Body of pancreas (tissue), 4 donors: ENCODE data around the gene DOCK2.

Experiments
- POLR2A ChIP-seq, 3 donors: fragments of 450-650 bp; IDR thresholded peaks; one replicate each; pipeline ENCODE4 v1.6.1; 2016; ENCODE audit warnings: antibody characterized with exemption in 3 of 3, mild to moderate bottlenecking in 2 of 3
- TF ChIP-seq, protein P1 (sequence below), 7 experiments: fragments of 450-650 bp in 4 of 7; fragments of 200-600 bp in 3 of 7; sonication (generic) in 3 of 7; IDR thresholded peaks; one replicate each; pipeline ENCODE4 v1.5.1; 2016 to 2019; ENCODE audit warnings: antibody characterized with exemption in 7 of 7

DNA sequence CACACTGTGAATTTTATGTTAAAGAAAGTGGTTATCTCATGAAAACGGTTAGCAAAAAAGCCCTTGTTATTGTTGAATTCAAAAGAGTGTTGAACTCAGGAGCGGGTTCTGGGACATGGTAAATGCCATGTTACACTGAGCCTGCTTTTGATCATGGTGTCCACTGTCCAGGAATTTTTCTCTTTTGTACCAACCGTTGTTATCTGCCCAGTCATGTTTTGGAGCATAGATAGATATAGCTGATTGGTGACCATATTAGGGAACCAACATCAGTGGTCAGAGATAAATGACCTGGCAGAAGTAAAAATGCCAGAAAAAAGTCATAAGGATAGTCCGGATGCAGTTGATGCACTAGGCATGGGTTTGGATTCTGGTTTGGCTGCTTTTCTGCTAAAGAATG is 29.3 kb downstream of the DOCK2 start:
- TF ChIP-seq, protein P1, sequence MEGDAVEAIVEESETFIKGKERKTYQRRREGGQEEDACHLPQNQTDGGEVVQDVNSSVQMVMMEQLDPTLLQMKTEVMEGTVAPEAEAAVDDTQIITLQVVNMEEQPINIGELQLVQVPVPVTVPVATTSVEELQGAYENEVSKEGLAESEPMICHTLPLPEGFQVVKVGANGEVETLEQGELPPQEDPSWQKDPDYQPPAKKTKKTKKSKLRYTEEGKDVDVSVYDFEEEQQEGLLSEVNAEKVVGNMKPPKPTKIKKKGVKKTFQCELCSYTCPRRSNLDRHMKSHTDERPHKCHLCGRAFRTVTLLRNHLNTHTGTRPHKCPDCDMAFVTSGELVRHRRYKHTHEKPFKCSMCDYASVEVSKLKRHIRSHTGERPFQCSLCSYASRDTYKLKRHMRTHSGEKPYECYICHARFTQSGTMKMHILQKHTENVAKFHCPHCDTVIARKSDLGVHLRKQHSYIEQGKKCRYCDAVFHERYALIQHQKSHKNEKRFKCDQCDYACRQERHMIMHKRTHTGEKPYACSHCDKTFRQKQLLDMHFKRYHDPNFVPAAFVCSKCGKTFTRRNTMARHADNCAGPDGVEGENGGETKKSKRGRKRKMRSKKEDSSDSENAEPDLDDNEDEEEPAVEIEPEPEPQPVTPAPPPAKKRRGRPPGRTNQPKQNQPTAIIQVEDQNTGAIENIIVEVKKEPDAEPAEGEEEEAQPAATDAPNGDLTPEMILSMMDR (IDR thresholded peaks at IDR 0.05), result no peak
- TF ChIP-seq POLR2A (IDR thresholded peaks at IDR 0.05), result no peak
